Right ventricle myocardium inferior (tissue), 1 donor: ENCODE results near the gene SPECC1L. TPM values are rescaled to one million over a fixed set of nuclear protein-coding genes. Genes with fewer than 3 reads are reported as not detected.

Experiments used
- ATAC-seq: fragments of 200-7000 bp; cut with Tn5 transposase; one replicate; pipeline ENCODE4 v1.9.1; 2020; ENCODE audit warnings: mild to moderate bottlenecking, moderate library complexity
- DNase-seq: peaks from one replicate; pipeline ENCODE4 v3.0.0; 2021; ENCODE audit errors: missing footprints
- intact Hi-C: fragments of 100-400 bp; cut with DNase I; formaldehyde crosslinking; loops from one replicate; pipeline ENCODE4 v1.11.0; 2022
- total RNA-seq: library from RNA; stranded (reverse); fragmentation: NEBNext Ultra II Directional; extraction: Animal tissue kit (Norgen Biotek cat#: 25700); gene quantifications from one replicate; pipeline ENCODE4 v1.2.1, GENCODE V29; 2021
- donor health status: DM: no; HTN: yes; CAD: no; lungs with severe emphysema.

Gene SPECC1L
- total RNA-seq, 1 donor from 2014 or later = 45.7 TPM

DNA sequence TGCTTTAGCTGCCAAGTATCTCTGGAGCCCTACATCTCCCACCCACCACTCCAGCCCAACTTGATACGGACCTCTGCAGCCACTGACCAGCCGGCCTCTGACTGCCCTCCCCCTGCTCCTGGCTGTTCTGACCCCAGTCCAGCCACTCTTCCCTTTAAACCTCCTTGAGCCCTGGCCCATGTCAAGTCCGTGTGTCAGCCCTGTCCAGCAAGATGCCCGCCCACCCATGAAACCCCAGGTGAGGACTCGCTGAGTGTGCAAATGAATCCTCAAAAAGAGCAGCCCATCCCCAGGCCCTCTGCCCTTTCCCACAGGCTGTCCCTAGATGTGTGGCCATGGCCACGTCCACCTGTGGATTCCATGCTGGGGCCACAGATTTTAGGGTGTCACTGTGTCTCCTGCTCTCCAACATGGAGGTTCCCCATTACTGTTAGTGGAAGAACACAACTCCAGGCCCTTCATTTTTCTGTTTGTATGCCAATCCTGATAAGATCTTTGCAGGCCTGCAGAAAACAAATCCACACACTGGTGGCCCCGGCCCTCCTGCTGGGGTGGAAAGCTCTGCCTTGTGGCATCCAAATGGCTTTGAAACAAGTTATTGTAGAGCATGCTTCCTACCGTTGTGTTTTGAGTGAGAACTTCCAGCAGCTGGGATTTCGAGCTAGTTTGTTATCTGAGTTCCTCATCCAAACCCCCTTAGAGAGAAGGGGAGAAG is 134.1 kb downstream of the SPECC1L start:
- DNase-seq (no peak), ATAC-seq (no peak)
- intact Hi-C loops = loop anchor here (5.0 kb wide), 1 partner anchor 62 kb away; no protein-coding TSS in a partner anchor

DNA sequence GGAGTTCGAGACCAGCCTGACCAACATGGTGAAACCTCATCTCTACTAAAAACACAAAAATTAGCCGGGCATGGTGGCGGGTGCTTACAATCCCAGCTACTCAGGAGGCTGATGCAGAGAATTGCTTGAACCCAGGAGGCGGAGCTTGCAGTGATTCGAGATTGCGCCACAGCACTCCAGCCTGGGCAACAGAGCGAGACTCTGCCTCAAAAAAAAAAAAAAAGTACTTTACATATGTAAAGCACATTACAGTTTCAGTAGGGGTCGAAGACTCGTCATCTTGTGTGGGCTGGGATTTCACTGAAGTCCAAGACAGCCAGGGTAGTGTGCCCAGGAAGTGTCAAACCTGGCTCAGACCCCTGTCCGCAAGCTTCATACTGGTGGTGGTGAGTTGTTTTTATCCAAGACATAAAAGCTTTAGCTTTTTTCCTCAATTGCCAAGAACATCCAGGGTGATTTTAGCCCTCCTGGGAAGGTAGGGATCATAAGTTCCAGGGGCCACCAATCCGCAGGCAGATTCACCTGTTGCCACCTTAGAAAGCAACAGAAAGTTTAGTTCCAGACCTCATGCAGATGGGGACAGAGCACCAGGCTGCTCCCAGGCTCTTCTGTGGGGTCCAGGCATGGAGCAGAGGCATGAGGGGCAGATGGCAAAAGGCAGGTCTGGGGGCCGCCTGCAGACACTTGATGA is 135.1 kb downstream of the SPECC1L start:
- intact Hi-C loops = loop anchor here (5.0 kb wide), 1 partner anchor 63 kb away; no protein-coding TSS in a partner anchor
- DNase-seq (no peak), ATAC-seq (no peak)

DNA sequence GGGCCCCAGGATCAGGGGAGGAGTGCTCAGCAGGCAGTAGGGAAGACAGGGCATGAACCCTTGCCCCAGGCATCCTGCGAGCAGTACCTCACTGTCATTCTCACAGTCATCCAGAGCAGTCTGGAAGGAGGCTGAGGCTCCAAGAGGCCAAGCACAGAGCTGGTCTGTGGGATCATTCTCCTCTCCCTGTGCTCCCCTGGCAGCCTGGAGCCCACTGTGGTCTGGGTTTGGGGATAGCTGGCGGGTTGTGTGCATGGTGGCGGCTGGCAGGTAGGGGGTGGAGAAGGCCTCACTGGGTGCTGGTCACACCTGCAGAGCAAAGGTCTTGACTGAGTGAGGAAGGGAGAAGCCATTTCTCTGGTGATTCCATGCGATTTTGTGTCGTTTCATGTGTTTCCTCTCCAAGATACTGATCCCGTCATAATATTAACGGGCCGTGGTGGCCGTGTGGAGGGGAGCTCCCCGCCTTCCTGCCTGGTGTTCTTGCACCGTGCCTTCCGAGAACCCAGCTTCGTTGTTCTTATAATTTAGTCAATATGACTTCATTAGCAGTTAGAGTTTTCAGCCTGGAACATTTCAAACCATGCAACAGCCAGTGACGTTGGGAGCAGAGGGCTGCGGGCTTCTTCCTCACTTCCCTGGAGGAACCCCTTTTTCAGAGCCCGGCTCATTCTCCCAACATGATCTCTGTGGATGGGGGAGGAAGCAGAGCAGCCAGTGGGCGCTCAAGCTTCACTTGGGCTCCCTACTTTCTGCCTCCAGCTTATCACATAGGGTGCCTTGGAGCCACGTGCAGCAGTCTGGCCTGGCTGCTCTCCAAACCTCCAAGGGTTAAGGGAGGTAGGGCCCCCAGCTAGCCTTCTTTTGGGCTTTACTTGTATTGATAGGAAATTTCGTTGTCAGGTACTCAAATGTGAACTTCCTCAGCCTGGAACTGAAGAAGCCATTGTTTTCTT is 136.0 kb downstream of the SPECC1L start:
- no peak for ATAC-seq
- intact Hi-C loops = loop anchor here (5.0 kb wide), 1 partner anchor 64 kb away; no protein-coding TSS in a partner anchor
- DNase-seq = no peak

- no peak for ATAC-seq
- intact Hi-C loops = loop anchor here (5.0 kb wide), 1 partner anchor 65 kb away; no protein-coding TSS in a partner anchor
- no peak for DNase-seq
These were observed 136.6 kb downstream of the SPECC1L start for GRCh38 chr22:24407278-24407665.

DNA sequence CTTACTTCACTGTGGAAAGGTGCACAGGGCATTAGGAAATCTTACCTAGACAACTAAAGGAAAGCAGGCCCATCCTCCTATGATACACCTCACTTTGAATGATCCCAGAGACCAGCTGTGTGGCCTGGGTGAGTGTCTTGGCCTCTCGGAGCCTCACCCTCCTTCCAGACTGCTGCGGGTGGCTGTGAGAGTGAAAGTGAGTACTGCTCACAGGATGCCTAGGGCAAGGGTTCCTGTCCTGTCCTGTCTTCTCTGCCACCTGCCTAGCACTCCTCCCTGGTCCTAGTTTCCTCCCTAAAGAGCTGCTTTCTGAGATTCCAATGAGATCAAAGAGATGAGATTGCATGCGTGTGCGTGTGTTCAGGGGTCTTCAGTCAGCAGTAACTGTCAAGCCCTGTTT is 137.3 kb downstream of the SPECC1L start:
- intact Hi-C loops = loop anchor here (5.0 kb wide), 1 partner anchor 66 kb away; no protein-coding TSS in a partner anchor
- no peak for ATAC-seq

DNA sequence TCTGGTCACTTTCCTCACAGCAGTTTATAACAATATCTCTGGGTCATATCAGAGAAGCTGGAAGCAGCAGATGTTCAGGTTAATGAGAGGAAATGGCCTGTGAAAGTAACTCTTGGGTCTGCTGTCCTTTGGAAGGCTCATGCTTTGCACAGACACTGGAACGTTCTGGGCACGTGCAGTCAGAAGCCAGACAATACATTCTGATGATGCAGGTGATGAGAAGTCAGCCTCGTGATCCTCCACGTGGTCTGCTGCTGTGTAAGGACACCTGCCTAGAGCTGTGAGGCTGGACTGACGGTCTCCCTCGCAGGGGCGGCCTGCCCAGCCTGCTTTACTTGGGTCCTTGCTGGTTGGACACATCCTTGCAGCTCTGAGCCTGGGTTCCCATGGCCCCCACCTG is 138.0 kb downstream of the SPECC1L start:
- intact Hi-C loops = loop anchor here (5.0 kb wide), 1 partner anchor 66 kb away; no protein-coding TSS in a partner anchor
- no peak for ATAC-seq
- DNase-seq = no peak

More for the DNA sequence above, 137.3 kb downstream of the SPECC1L start:
- no peak for DNase-seq

DNA sequence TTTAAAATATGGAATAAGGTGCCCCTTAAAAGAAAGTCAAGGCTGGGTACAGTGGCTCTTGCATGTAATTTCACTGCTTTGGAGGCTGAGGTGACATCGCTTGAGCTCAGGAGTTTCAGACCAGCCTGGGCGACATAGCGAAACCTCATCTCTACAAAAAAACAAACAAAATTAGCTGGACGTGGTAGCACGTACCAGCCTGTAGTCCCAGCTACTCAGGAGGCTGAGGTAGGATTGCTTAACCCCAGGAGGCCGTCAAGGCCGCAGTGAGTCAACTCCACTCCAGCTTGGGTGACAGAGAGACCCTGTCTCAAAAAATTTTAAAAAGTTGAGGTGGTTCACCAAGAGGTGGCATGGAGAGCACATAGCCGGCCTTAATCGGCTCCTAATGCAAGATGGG is 139.1 kb downstream of the SPECC1L start:
- ATAC-seq (no peak), DNase-seq (no peak)
- intact Hi-C loops = loop anchor here (5.0 kb wide), 1 partner anchor 67 kb away; no protein-coding TSS in a partner anchor

DNA sequence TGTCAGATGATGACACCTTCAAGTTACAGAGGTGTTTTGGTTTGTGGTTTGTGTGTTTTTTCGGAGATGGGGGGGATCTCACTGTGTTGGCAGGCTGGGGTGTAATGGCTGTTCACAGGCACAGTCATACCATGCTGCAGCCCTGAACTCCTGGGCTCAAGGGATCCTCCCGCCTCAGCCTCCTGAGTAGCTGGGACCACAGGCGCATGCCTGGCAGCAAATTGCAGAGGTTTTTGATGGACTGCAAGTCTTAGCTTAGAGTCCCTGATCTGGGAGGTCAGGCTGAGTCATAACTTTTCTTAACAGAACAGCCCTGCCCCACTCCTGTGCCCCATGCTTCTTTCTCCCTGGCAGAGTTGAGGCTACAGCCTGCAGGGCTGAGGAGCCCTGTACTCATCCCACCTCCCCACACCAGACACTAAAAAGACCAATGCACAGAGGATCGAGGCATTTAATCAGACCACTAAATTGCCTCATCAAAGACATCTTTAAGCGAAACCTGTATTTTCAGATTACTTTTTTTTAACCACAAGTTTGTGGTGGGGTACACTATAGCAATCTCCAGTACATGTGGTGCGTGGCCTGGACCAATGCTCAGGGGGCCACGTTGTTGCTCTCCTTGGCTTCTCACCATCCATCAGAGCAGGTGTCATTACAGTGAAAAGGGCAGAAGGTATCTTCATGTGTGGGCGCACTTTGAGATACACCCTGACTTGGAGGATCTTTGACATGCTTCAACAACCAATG is 139.7 kb downstream of the SPECC1L start:
- ATAC-seq (no peak), DNase-seq (no peak)
- intact Hi-C loops = no loop called here

DNA sequence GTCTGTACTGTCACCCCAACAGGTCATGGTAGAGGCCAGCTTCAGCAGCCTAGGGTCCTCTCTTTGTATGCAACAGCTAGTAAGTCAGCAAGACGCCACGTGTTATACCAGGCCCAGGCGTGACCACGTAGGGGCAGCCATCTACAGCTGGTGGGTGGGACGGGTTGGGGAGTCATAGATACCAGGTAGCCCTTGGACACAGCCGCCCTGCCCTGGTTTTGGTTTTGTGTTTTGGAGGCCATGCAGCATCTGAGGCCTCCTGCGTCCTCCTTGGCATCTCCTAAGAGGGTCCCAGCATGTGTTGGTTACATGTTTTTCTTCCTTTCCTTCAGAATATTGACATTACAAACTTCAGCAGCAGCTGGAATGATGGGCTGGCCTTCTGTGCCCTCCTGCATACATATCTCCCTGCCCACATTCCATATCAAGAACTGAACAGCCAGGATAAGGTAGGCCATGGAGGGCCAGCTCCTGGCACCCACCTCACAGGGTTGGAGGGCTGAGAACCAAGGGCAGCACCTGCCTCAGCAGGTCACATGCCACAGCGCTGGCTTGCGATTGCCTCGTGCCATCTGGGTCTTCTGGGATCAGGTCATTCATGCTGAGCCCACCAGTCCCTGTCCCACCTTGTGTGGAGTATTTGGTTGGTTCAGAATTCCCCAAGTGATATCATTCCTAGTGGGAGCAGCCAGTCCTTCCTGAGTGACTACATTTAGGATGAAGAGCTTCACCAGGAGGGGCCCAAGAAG is 140.8 kb downstream of the SPECC1L start:
- intact Hi-C loops = no loop called here
- DNase-seq (no peak), ATAC-seq (no peak)

DNA sequence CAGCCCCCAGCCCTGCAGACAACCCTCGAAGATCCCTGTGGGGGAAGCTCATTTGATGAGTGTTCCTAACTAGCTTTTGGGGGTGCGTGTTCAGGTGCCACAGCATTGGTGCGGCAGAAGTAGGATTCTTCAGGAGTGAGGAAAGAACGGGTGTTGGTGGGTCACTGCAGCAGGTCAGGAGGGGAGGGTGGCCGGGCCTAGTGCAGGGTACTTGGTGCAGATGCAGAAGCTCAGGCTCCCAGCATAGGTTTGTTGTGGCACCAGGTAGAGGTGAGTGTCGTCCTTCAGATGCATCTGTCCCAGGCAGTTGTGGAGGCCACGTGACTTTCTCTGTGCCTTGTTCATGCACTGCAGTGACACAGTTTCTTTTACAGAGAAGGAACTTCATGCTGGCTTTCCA is 141.6 kb downstream of the SPECC1L start:
- intact Hi-C loops = no loop called here
- no peak for DNase-seq

DNA sequence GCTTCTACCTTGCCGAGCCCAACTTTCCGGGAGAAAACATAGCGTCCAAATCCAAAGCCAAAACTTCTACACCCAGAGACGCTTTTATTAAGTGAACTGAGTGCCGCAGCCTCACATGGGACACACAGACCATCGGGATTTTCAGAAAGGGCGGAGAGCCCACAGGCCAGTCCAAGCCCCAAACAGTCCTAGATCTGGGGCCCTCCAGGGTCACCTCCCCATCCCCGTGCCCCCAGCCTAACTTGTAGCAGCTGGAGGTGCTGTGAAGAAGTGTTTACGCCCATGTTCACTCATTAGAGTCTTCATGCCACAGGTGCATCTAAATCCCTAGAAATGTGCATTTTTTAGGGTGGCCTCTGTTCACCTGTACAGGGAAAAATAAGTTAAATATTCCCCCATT is 142.6 kb downstream of the SPECC1L start:
- ATAC-seq = no peak
- DNase-seq = no peak
- intact Hi-C loops = no loop called here

More for the DNA sequence above, 141.6 kb downstream of the SPECC1L start:
- ATAC-seq = no peak

DNA sequence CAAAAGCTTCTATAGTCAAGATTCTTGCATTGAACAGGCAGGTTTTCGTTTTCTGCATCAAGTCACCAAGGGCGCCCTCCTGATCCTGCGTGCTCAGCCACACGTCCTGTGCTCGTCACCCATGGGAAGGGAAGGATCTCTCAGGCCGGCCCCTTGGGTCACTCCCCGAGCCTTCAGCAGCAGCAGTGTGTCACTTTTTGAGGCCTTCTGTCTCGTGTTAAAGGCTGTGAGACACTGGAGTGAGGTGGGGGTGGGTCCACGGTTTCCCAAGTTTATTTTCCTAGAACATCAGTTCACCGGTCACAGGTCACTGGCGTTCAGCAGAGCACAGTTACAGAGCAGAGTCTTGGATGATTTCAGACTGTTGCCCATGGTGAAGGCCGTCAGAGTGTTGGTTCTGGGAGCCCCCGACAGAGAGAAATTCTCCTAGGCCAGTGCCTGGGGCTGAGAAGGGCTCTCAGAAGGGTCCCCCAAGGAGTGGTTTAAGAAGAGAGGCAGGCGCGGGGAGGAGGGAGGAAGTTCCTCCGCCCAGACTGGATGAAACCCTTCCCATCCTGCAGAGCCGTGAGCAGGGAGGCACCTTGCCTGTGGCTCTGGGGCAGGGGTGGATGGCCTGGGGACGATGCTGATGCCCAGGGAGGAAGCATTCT is 143.2 kb downstream of the SPECC1L start:
- ATAC-seq (peak; percentile 32), DNase-seq (no peak)
- intact Hi-C loops = no loop called here

- DNase-seq (no peak), ATAC-seq (no peak)
- intact Hi-C loops = no loop called here
These were observed 143.9 kb downstream of the SPECC1L start for GRCh38 chr22:24414523-24414922.

- intact Hi-C loops = no loop called here
- ATAC-seq = no peak
- no peak for DNase-seq
These were observed 144.6 kb downstream of the SPECC1L start for GRCh38 chr22:24414984-24415945.

- intact Hi-C loops = no loop called here
- DNase-seq (no peak), ATAC-seq (no peak)
These were observed 145.5 kb downstream of the SPECC1L start for GRCh38 chr22:24416095-24416494.

GRCh38 chr22:24416611-24417010 is 146.0 kb downstream of the SPECC1L start:
- intact Hi-C loops = no loop called here
- no peak for DNase-seq
- ATAC-seq = no peak
